MM.1S (cell line): ENCODE data around the gene SLC13A4.

Experiments
- EZH2 ChIP-seq: fragments of 300-600 bp; sonication (generic); optimal IDR thresholded peaks from 2 replicates; pipeline ENCODE3; 2017; ENCODE audit warnings: low read depth, mild to moderate bottlenecking, antibody characterized with exemption, low read length, mixed read lengths
- TF ChIP-seq, protein P1 (sequence below): fragments of 300-600 bp; sonication (generic); IDR thresholded peaks from 2 replicates; pipeline ENCODE4 v1.5.1; 2016; ENCODE audit warnings: antibody characterized with exemption, low read length, mixed read lengths

DNA sequence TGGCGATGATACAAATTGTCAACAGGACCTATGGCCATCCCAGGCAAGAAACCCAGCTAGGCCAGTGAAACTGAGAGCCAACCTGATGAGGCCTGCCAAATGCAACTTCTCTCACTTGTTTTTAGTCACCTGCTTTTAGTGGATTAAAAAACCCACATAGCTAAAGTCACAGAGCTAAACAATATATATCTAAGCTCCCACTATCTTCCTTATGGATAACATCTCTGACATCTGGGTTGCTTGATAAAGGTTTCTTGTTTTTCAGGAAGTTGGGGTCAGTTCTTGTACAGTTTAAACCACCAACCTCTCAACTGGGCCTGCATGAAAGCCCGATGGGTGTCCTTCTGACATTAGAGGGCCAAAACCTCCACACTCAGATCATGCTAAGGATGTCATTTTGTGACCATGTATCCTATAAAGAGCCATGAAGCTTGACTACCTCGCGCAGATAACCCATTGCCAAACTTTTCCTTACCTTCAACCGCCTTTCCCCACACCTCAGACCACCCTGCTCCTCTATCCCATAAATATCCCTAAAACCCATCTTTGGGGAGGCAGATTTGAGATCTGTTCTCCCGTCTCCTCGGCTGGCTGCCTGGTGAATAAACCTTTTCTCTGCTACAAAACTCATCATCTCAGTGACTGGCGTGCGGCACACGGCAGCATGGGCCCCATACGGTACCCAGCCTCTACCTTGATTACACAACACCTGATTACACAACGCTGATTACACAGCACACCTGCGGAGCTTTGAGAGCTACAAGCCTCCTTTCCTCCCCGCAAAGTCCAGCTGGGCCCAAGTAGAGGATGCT, 66.5 kb downstream of the SLC13A4 start:
- TF ChIP-seq, protein P1, sequence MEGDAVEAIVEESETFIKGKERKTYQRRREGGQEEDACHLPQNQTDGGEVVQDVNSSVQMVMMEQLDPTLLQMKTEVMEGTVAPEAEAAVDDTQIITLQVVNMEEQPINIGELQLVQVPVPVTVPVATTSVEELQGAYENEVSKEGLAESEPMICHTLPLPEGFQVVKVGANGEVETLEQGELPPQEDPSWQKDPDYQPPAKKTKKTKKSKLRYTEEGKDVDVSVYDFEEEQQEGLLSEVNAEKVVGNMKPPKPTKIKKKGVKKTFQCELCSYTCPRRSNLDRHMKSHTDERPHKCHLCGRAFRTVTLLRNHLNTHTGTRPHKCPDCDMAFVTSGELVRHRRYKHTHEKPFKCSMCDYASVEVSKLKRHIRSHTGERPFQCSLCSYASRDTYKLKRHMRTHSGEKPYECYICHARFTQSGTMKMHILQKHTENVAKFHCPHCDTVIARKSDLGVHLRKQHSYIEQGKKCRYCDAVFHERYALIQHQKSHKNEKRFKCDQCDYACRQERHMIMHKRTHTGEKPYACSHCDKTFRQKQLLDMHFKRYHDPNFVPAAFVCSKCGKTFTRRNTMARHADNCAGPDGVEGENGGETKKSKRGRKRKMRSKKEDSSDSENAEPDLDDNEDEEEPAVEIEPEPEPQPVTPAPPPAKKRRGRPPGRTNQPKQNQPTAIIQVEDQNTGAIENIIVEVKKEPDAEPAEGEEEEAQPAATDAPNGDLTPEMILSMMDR, result no peak
- no peak for TF ChIP-seq EZH2
